ENCODE data around the gene UHMK1.
"Not testable (repeated sequence)": the region's sequence is repeated elsewhere in the genome, so short reads cannot be mapped to it uniquely, and the experiment has no call there.

DNA sequence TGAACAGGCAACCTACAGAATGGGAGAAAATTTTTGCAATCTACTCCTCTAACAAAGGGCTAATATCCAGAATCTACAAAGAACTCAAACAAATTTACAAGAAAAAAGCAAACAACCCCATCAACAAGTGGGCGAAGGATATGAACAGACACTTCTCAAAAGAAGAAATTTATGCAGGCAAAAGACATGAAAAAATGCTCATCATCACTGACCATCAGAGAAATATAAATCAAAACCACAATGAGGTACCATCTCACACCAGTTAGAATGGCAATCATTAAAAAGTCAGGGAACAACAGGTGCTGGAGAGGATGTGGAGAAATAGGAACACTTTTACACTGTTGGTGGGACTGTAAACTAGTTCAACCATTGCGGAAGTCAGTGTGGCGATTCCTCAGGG lies 43.3 kb upstream of the UHMK1 start:
- not testable (repeated sequence) for TF ChIP-seq CTCF (IDR thresholded peaks at IDR 0.05 in 8 of 11, conservative IDR thresholded peaks at IDR 0.05 in 3 of 11); POLR2AphosphoS5 (IDR thresholded peaks at IDR 0.05)

Data from spleen (tissue), 7 donors.